Measurements from ENCODE around the gene CDY1B.
"Not testable (repeated sequence)": the region's sequence is repeated elsewhere in the genome, so short reads cannot be mapped to it uniquely, and the experiment has no call there.

Gene CDY1B, protein sequence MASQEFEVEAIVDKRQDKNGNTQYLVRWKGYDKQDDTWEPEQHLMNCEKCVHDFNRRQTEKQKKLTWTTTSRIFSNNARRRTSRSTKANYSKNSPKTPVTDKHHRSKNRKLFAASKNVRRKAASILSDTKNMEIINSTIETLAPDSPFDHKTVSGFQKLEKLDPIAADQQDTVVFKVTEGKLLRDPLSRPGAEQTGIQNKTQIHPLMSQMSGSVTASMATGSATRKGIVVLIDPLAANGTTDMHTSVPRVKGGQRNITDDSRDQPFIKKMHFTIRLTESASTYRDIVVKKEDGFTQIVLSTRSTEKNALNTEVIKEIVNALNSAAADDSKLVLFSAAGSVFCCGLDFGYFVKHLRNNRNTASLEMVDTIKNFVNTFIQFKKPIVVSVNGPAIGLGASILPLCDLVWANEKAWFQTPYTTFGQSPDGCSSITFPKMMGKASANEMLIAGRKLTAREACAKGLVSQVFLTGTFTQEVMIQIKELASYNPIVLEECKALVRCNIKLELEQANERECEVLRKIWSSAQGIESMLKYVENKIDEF

DNA sequence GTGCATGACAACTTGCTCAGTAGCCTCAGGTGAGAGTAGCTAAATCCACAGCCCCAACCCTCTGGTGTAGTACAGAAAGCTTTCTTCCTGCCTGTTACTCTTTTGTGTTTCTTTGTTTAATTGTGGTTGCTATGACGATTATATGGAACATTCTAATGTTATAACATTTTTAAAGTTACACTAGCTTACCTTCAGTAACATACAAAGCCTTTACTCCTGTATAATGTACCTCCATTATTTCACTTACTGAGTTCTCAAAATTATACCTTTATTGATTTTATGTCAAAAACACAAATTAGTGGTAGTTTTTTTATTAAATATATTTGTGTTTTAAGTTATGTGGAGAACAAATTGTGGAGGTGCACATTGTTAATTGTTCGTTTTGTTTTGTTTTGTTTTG, at the start of gene CDY1B:
Gene CDY1B (minus strand): TSS at position 101 of the 400 bp plus-strand sequence. CDS start 331 bp downstream, outside the sequence.
- not testable (repeated sequence) for DNase-seq

DNA sequence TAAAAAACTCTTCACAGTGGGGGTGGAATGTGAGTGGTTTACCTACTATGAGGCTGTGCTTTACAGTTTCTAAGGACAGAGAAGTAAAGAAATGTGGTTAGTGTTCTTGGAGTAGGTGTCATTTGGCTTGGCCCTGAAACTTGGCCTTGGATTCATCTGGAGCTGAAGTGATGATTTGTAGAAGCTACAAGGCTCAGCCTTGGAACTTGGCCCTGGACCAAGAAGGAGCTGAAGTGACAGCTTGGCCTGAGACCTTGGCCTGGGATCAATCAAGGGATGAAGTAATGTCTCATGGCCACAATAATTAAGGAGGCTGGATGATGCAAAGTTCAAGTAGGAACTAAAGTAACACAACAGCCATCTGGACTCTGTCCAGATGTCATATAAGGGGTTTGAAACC, 1.7 kb upstream of the CDY1B start:
- DNase-seq: not testable (repeated sequence)

- DNase-seq: not testable (repeated sequence)
Observed at GRCh38 chrY:24043209-24043608, 4.6 kb downstream of the CDY1B start.

- not testable (repeated sequence) for DNase-seq
Observed at GRCh38 chrY:24039008-24039718, 8.7 kb downstream of the CDY1B start.

- DNase-seq: not testable (repeated sequence)
Observed at GRCh38 chrY:24026212-24027103, 21.4 kb downstream of the CDY1B start.

Measured in CD4-positive, alpha-beta T cell treated with Interleukin-4 for 1 hour (primary cell).